Cardiac fibroblast (primary cell): ENCODE measurements around the gene PSMD1.

Experiments used
- DNase-seq, 2 donors: peaks; one replicate each; pipeline versions ENCODE4 v3.0.0 to v3.0.0-alpha.2; 2010; ENCODE audit warnings: low read depth in 2 of 2
- H3K4me3 ChIP-seq, 2 donors: replicated peaks in 1 of 2; 1 replicate in 1 of 2; 2 replicates in 1 of 2; pipeline ENCODE4 v1.5.1; 2011; ENCODE audit warnings: low read depth in 2 of 2, low read length in 2 of 2, mild to moderate bottlenecking in 2 of 2, moderate library complexity in 1 of 2
- CTCF ChIP-seq: IDR thresholded peaks from one replicate; pipeline ENCODE4 v1.5.1; 2011; ENCODE audit warnings: low read depth, mild to moderate bottlenecking, low read length, inconsistent platforms

PSMD1 gene

GRCh38 chr2:231056453-231057416, at the start of gene PSMD1:
PSMD1 (plus strand) TSS chr2:231056867; CDS start chr2:231057026, 159 bp downstream.
- peak; percentile 96 to 97 for DNase-seq
- peak; percentile 97 for TF ChIP-seq CTCF
- peak within 1 kb of the TSS; percentile 87 to 94 for H3K4me3 ChIP-seq

- H3K4me3 ChIP-seq: no peak overlapping the region
- TF ChIP-seq CTCF: no peak
- no peak for DNase-seq
Measured at GRCh38 chr2:231007286-231008098, 49.2 kb upstream of the PSMD1 start.

GRCh38 chr2:231008131-231008530, 48.5 kb upstream of the PSMD1 start:
- no peak for TF ChIP-seq CTCF

GRCh38 chr2:231009236-231009919, 47.3 kb upstream of the PSMD1 start:
- no peak for TF ChIP-seq CTCF
- DNase-seq: no peak
- no peak overlapping the region for H3K4me3 ChIP-seq

More at GRCh38 chr2:231008131-231008530, 48.5 kb upstream of the PSMD1 start:
- no peak for DNase-seq
- no peak overlapping the region for H3K4me3 ChIP-seq

- TF ChIP-seq CTCF: no peak
- DNase-seq: no peak
- no peak overlapping the region for H3K4me3 ChIP-seq
Measured at GRCh38 chr2:231010201-231010730, 46.4 kb upstream of the PSMD1 start.

- H3K4me3 ChIP-seq: no peak overlapping the region
- DNase-seq: no peak
- no peak for TF ChIP-seq CTCF
Measured at GRCh38 chr2:231011526-231011925, 45.1 kb upstream of the PSMD1 start.
